Mucosa of descending colon (tissue), 3 donors: Measurements from ENCODE around the gene SEC14L2. TPM values are rescaled to one million over a fixed set of nuclear protein-coding genes. Genes with fewer than 3 reads are reported as not detected.
"Not testable (repeated sequence)": the region's sequence is repeated elsewhere in the genome, so short reads cannot be mapped to it uniquely, and the experiment has no call there.

Source experiments
- ATAC-seq: fragments of 200-7000 bp; cut with Tn5 transposase; one replicate; pipeline ENCODE4 v1.9.1; 2020; ENCODE audit warnings: mild to moderate bottlenecking, moderate library complexity
- DNase-seq, 3 donors: peaks; one replicate each; pipeline ENCODE4 v3.0.0-alpha.2; 2020
- H3K36me3 ChIP-seq: fragments of 200-600 bp; one replicate; pipeline ENCODE4 v1.8.0; 2021; ENCODE audit warnings: low read depth, mild to moderate bottlenecking
- H3K4me1 ChIP-seq: fragments of 200-600 bp; one replicate; pipeline ENCODE4 v1.8.0; 2021; ENCODE audit warnings: low read depth, mild to moderate bottlenecking
- H3K4me3 ChIP-seq: fragments of 200-600 bp; one replicate; pipeline ENCODE4 v1.8.0; 2021; ENCODE audit warnings: mild to moderate bottlenecking
- H3K9me3 ChIP-seq: fragments of 200-600 bp; one replicate; pipeline ENCODE4 v1.8.0; 2021; ENCODE audit warnings: mild to moderate bottlenecking
- CTCF ChIP-seq: fragments of 200-600 bp; IDR thresholded peaks from one replicate; pipeline ENCODE4 v1.8.0; 2022; ENCODE audit warnings: antibody characterized with exemption, mild to moderate bottlenecking
- intact Hi-C, 2 donors: fragments of 100-400 bp; cut with DNase I in 1 of 2; cut with micrococcal nuclease in 1 of 2; formaldehyde crosslinking; loops; one replicate each; pipeline versions ENCODE4 v1.11.0 to v1.11.1; 2022; cut with DNase I, micrococcal nuclease
- total RNA-seq, 3 donors: library from RNA; stranded (reverse); fragmentation: NEBNext Ultra II Directional in 2 of 3; extraction: Animal tissue kit (Norgen Biotek cat#: 25700) in 2 of 3; gene quantifications; one replicate each; pipeline versions ENCODE4 v1.2.1 to v1.2.4, GENCODE V29; 2021 to 2023
- donor health status: DM: no; HTN: no; CAD: no; lungs with moderate emphysema.
- donor health status: DM: no; HTN: no; CAD: no.
- donor health status: DM: no; HTN: yes; CAD: no.

The SEC14L2 gene
- total RNA-seq, 3 donors from 2014 or later: 0.67 to 4.0 (median 2.5) TPM

- Histone ChIP-seq H3K9me3 (no peaks in the 10 kb centered on the region), H3K36me3 (no peaks in the 10 kb centered on the region), H3K4me1 (peaks cover 8% of the 10 kb centered on the region), H3K4me3 (no peak overlapping the region)
- peak in 1 of 3 donors; percentile 16 for DNase-seq
- peak; percentile 26 for ATAC-seq
- intact Hi-C loops: no loop called here
- TF ChIP-seq CTCF: no peak
Observed at GRCh38 chr22:30439836-30440235, 43.0 kb downstream of the SEC14L2 start.

GRCh38 chr22:30441088-30441487 lies 44.3 kb downstream of the SEC14L2 start:
- intact Hi-C loops: no loop called here
- TF ChIP-seq CTCF: no peak

GRCh38 chr22:30444632-30445437 lies 48.0 kb downstream of the SEC14L2 start:
- intact Hi-C loops: no loop called here
- peaks cover 2% of the 10 kb centered on the region for H3K4me1 ChIP-seq
- peak in 2 of 3 donors; percentile 54 to 69 for DNase-seq
- peak; percentile 67 for TF ChIP-seq CTCF
- H3K4me3 ChIP-seq: no peak overlapping the region
- H3K36me3 ChIP-seq: no peaks in the 10 kb centered on the region
- H3K9me3 ChIP-seq: no peaks in the 10 kb centered on the region
- ATAC-seq: peak; percentile 83

More at GRCh38 chr22:30441088-30441487, 44.3 kb downstream of the SEC14L2 start:
- DNase-seq (no peak), ATAC-seq (no peak)
- Histone ChIP-seq H3K4me1 (peaks cover 10% of the 10 kb centered on the region), H3K4me3 (no peak overlapping the region), H3K9me3 (no peaks in the 10 kb centered on the region), H3K36me3 (no peaks in the 10 kb centered on the region)

GRCh38 chr22:30445438-30446145 lies 48.8 kb downstream of the SEC14L2 start:
- DNase-seq (no peak), ATAC-seq (peak; percentile 20)
- Histone ChIP-seq H3K4me3 (no peak overlapping the region), H3K36me3 (no peaks in the 10 kb centered on the region), H3K4me1 (peaks cover 2% of the 10 kb centered on the region), H3K9me3 (no peaks in the 10 kb centered on the region)
- intact Hi-C loops: no loop called here
- no peak for TF ChIP-seq CTCF

- H3K4me3 ChIP-seq: no peak overlapping the region
- TF ChIP-seq CTCF: no peak
- intact Hi-C loops: no loop called here
- peaks cover 2% of the 10 kb centered on the region for H3K4me1 ChIP-seq
- ATAC-seq (no peak), DNase-seq (no peak)
- H3K9me3 ChIP-seq: no peaks in the 10 kb centered on the region
- H3K36me3 ChIP-seq: no peaks in the 10 kb centered on the region
Observed at GRCh38 chr22:30447656-30448055, 50.8 kb downstream of the SEC14L2 start.

- H3K4me1 ChIP-seq, H3K36me3 ChIP-seq, DNase-seq, H3K4me3 ChIP-seq, intact Hi-C loops, H3K9me3 ChIP-seq, ATAC-seq: not testable (repeated sequence)
Observed at GRCh38 chr22:30451488-30451887, 54.7 kb downstream of the SEC14L2 start.
